Mucosa of descending colon (tissue), 3 donors: Measurements from ENCODE around the gene CHRDL2. TPM values are rescaled to one million over a fixed set of nuclear protein-coding genes. Genes with fewer than 3 reads are reported as not detected.

Experiments
- ATAC-seq: fragments of 200-7000 bp; cut with Tn5 transposase; one replicate; pipeline ENCODE4 v1.9.1; 2020; ENCODE audit warnings: mild to moderate bottlenecking, moderate library complexity
- DNase-seq, 3 donors: peaks; one replicate each; pipeline ENCODE4 v3.0.0-alpha.2; 2020
- H3K36me3 ChIP-seq: fragments of 200-600 bp; one replicate; pipeline ENCODE4 v1.8.0; 2021; ENCODE audit warnings: low read depth, mild to moderate bottlenecking
- H3K4me1 ChIP-seq: fragments of 200-600 bp; one replicate; pipeline ENCODE4 v1.8.0; 2021; ENCODE audit warnings: low read depth, mild to moderate bottlenecking
- H3K4me3 ChIP-seq: fragments of 200-600 bp; one replicate; pipeline ENCODE4 v1.8.0; 2021; ENCODE audit warnings: mild to moderate bottlenecking
- H3K9me3 ChIP-seq: fragments of 200-600 bp; one replicate; pipeline ENCODE4 v1.8.0; 2021; ENCODE audit warnings: mild to moderate bottlenecking
- intact Hi-C, 2 donors: fragments of 100-400 bp; cut with DNase I in 1 of 2; cut with micrococcal nuclease in 1 of 2; formaldehyde crosslinking; loops; one replicate each; pipeline versions ENCODE4 v1.11.0 to v1.11.1; 2022; cut with DNase I, micrococcal nuclease
- total RNA-seq, 3 donors: library from RNA; stranded (reverse); fragmentation: NEBNext Ultra II Directional in 2 of 3; extraction: Animal tissue kit (Norgen Biotek cat#: 25700) in 2 of 3; gene quantifications; one replicate each; pipeline versions ENCODE4 v1.2.1 to v1.2.4, GENCODE V29; 2021 to 2023
- TF ChIP-seq, protein P1 (sequence below): fragments of 200-600 bp; IDR thresholded peaks from one replicate; pipeline ENCODE4 v1.8.0; 2022; ENCODE audit warnings: antibody characterized with exemption, mild to moderate bottlenecking
- donor health status: DM: no; HTN: no; CAD: no; lungs with moderate emphysema.
- donor health status: DM: no; HTN: no; CAD: no.
- donor health status: DM: no; HTN: yes; CAD: no.

Gene CHRDL2
- total RNA-seq, 3 donors from 2014 or later = 41.2 to 52.2 TPM; not detected in 1

DNA sequence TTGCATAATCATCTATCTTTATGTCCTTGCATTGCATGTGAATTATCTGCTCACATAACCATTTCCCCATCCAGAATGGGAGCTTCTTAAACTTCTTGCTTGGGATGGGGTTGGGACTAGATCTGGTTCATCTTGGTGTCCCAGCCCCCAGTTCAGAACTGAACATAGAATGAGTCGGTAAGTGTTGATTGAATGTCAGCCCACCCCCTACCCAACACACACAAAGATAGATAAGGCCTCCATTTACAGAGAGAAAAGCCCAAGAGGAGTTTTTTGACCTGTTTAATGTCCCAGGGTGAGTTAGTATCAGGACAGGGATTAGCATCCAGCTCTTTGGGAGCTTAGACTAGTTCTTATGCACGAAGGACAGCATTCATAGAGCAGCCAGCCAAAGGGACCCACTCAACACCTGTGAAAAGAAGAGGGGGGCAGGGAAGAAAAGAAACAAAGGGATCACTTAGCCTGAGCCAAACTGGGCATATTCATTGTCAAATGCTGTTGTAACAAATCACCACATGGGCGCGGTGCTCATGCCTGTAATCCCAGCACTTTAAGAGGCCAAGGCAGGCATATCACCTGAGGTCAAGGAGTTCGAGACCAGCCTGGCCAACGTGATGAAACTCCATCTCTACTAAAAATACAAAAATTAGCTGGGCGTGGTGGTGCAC lies 57.4 kb downstream of the CHRDL2 start:
- no peaks in the 10 kb centered on the region for H3K36me3 ChIP-seq
- H3K9me3 ChIP-seq = no peaks in the 10 kb centered on the region
- DNase-seq (no peak), ATAC-seq (no peak)
- intact Hi-C loops = no loop called here
- H3K4me1 ChIP-seq = no peaks in the 10 kb centered on the region
- H3K4me3 ChIP-seq = no peak overlapping the region
- TF ChIP-seq, protein P1, sequence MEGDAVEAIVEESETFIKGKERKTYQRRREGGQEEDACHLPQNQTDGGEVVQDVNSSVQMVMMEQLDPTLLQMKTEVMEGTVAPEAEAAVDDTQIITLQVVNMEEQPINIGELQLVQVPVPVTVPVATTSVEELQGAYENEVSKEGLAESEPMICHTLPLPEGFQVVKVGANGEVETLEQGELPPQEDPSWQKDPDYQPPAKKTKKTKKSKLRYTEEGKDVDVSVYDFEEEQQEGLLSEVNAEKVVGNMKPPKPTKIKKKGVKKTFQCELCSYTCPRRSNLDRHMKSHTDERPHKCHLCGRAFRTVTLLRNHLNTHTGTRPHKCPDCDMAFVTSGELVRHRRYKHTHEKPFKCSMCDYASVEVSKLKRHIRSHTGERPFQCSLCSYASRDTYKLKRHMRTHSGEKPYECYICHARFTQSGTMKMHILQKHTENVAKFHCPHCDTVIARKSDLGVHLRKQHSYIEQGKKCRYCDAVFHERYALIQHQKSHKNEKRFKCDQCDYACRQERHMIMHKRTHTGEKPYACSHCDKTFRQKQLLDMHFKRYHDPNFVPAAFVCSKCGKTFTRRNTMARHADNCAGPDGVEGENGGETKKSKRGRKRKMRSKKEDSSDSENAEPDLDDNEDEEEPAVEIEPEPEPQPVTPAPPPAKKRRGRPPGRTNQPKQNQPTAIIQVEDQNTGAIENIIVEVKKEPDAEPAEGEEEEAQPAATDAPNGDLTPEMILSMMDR = no peak

DNA sequence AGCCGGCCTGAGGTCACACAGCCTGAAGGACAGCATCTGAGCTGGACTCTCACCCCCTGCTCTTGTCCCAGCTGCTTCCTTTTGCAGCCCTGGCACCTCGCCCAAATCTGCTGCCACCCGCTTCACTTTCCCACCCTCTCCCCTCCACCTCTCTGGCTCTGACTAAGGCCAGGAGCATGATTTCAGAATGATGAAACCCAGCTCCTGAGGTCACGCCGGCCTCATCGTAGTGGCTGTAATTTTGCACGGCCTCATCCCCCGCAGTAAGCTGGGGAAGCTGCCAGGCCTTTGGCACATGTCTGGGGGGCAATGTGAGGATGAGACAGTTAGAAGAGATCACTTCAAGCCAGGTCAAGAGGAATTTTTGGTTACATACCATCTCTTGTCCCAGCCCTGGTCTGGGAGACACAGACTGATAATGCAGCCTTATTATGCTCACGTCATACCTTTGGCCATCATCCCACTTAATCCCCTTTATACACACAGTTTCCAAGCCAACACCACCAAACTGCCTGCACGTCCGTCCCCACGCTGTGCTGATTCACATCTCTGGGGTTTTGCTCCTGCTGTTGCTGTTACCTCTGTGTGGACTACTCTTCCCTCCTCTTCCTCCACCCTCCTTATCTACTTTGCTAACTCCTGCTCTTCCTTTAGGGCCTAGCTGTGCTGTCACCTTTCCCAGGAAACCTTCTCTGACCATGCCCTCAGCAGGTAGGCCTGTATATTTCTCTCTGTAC lies 58.1 kb downstream of the CHRDL2 start:
- no peak overlapping the region for H3K4me3 ChIP-seq
- TF ChIP-seq, protein P1 = no peak
- no peaks in the 10 kb centered on the region for H3K36me3 ChIP-seq
- H3K9me3 ChIP-seq = no peaks in the 10 kb centered on the region
- ATAC-seq = peak; percentile 62
- no peaks in the 10 kb centered on the region for H3K4me1 ChIP-seq
- peak; percentile 38 to 67 (median 51) for DNase-seq
- intact Hi-C loops = no loop called here

DNA sequence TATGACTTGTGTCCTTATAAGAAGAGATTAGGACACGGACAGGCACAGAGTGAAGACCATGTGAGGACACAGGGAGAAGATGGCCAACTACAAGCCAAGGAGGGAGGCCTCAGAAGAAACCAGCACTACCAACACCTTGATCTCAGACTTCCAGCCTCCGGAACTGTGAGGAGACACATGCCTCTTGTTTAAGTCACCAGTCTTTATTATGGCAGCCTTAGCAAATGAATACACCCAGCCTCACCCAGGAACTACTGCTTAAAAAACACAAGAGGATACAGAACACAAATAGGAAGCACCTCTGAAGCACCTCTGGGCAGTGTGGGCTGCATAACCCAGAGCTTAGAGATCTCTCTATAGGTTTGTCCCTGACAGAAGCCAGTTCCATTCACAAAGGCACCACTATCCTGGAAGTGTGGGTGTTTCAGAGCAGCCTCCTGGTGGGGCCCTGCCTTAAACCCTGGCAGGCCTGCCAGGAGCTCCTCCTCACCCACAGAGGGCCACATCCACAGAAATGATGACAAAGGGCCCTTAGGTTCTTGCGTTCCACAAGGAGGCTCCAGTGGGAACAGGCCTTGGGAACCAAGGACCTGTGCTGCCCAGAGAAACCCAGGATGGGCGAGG lies 58.8 kb downstream of the CHRDL2 start:
- TF ChIP-seq, protein P1 = no peak
- Histone ChIP-seq H3K4me3 (no peak overlapping the region), H3K36me3 (no peaks in the 10 kb centered on the region), H3K9me3 (no peaks in the 10 kb centered on the region), H3K4me1 (no peaks in the 10 kb centered on the region)
- intact Hi-C loops = no loop called here
- ATAC-seq (no peak), DNase-seq (no peak)

DNA sequence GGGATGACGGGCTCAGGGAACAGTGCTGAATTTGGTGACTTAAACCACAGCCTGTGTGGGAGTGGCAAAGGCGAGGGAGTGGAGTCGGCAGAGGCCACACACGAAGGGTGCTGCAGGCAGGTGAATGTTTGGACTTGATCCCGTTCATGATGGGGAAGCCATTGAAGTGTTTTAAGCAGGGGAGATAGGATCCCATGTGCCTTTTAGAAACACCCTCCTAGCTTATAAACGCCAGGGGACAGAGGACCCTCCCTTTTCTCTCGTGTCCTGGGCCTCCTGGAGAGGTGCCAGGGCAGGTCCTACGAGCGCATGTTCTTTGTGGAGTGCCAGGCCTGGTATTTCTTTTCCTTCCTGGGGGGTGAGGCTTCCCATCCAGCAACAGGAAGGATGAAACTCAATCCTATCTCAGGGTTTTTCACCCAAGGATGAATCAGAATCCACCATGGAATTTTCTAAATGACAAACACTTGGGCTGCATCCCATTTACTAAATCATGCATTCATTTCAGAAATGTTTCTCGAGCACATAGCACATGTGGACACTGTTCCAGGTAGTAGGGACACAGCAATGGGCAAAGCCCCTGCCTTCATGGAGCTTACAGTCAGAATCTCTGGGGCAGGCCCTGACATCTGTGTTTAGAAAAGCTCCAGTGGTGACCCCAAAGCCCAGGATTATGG lies 59.6 kb downstream of the CHRDL2 start:
- TF ChIP-seq, protein P1 = no peak
- Histone ChIP-seq H3K4me1 (no peaks in the 10 kb centered on the region), H3K9me3 (no peaks in the 10 kb centered on the region), H3K4me3 (no peak overlapping the region), H3K36me3 (no peaks in the 10 kb centered on the region)
- intact Hi-C loops = no loop called here
- DNase-seq = no peak
- no peak for ATAC-seq

DNA sequence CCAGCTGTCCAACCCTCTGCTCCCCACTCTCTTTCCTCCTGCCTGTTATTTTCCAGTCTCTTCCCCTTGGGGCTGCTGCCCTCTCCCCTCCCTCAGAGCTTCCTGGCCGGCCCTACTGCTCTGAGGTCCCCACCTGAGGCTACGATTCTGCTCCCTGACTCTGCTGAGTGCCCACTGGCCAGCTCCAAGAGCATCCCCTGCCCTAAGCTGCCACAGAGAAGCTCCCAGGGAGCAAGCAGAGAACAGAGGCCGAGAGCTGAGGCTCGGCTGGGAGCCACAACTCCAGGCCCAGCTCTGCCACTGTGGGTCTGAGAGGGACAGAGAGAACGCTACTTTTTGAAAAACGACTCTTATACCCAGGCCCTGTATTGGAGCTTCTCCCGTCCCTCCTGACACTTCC lies 61.1 kb downstream of the CHRDL2 start:
- intact Hi-C loops = no loop called here
- Histone ChIP-seq H3K9me3 (no peaks in the 10 kb centered on the region), H3K36me3 (no peaks in the 10 kb centered on the region), H3K4me1 (no peaks in the 10 kb centered on the region), H3K4me3 (no peak overlapping the region)
- TF ChIP-seq, protein P1 = no peak
- DNase-seq (no peak), ATAC-seq (no peak)
